ENCODE measurements around the gene ADGRA1. TPM values are rescaled to one million over a fixed set of nuclear protein-coding genes. Genes with fewer than 3 reads are reported as not detected.

The ADGRA1 gene
- total RNA-seq, 1 experiment from 2014 or later: not detected

DNA sequence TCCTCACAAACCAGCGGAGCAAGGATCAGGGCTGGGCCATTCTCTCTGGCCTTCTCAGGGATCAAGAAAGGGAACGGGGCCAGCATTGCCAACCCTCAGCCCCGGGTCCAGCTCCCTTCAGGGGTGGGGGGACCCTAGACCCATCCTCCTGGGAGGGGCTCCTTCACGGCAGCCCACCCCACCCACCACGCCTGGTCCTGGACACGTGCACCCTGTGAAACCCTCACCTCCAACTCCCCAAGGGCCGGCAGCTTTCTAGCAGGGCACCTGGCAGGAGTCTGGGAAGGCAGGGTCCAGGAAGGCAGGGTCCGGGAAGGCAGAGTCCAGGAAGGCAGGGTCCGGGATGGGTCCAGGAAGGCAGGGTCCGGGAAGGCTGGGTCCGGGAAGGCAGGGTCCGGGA is 46.6 kb upstream of the ADGRA1 start:
- Histone ChIP-seq H3K4me2 (ENCODE audit: low read length) (no peak overlapping the region), H4K20me1 (ENCODE audit: low read length) (no peaks in the 10 kb centered on the region), H3K36me3 (ENCODE audit: low read depth, low read length) (no peaks in the 10 kb centered on the region), H2AFZ (ENCODE audit: low read length) (no peak overlapping the region), H3K9me3 (ENCODE audit: low read length) (no peaks in the 10 kb centered on the region), H3K9me2 (replicated peaks; ENCODE audit: low read length) (no peaks in the 10 kb centered on the region), H3K4me3 (ENCODE audit: low read length) (no peak overlapping the region), H3K79me2 (ENCODE audit: low read length) (no peaks in the 10 kb centered on the region), H3K4me1 (ENCODE audit: insufficient read depth, low read length) (no peaks in the 10 kb centered on the region), H3K27ac (ENCODE audit: low read length) (no peak overlapping the region), H3K9ac (ENCODE audit: low read length) (no peak overlapping the region), H3K27me3 (ENCODE audit: low read length) (peaks cover 31% of the 10 kb centered on the region), H3F3A (ENCODE audit: low read length, unreplicated experiment) (no peaks in the 10 kb centered on the region)
- CTCF ChIA-PET: no interaction called here
- ATAC-seq: no peak
- TF ChIP-seq EZH2 (IDR thresholded peaks at IDR 0.05; ENCODE audit: low read length, unreplicated experiment): no peak
- TF ChIP-seq, protein P1, sequence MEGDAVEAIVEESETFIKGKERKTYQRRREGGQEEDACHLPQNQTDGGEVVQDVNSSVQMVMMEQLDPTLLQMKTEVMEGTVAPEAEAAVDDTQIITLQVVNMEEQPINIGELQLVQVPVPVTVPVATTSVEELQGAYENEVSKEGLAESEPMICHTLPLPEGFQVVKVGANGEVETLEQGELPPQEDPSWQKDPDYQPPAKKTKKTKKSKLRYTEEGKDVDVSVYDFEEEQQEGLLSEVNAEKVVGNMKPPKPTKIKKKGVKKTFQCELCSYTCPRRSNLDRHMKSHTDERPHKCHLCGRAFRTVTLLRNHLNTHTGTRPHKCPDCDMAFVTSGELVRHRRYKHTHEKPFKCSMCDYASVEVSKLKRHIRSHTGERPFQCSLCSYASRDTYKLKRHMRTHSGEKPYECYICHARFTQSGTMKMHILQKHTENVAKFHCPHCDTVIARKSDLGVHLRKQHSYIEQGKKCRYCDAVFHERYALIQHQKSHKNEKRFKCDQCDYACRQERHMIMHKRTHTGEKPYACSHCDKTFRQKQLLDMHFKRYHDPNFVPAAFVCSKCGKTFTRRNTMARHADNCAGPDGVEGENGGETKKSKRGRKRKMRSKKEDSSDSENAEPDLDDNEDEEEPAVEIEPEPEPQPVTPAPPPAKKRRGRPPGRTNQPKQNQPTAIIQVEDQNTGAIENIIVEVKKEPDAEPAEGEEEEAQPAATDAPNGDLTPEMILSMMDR (conservative IDR thresholded peaks at IDR 0.05; ENCODE audit: low read depth, low read length): no peak
- TF ChIP-seq EZH2phosphoT487 (IDR thresholded peaks at IDR 0.05; ENCODE audit: borderline replicate concordance, low read length): no peak
- POLR2A ChIA-PET (ENCODE audit: unreplicated experiment): no interaction called here
- intact Hi-C loops (cut with micrococcal nuclease): no loop called here
- BruUV-seq (replicated peaks): no TSS peak
- no peak for DNase-seq

- DNase-seq (no peak), ATAC-seq (no peak)
- H3K27ac ChIP-seq (ENCODE audit: low read length): no peak overlapping the region
- POLR2A ChIA-PET (ENCODE audit: unreplicated experiment): no interaction called here
- no peaks in the 10 kb centered on the region for H3K36me3 ChIP-seq (ENCODE audit: low read depth, low read length)
- no peak overlapping the region for H3K4me2 ChIP-seq (ENCODE audit: low read length)
- intact Hi-C loops (cut with micrococcal nuclease): no loop called here
- H3K9ac ChIP-seq (ENCODE audit: low read length): no peak overlapping the region
- no peaks in the 10 kb centered on the region for H4K20me1 ChIP-seq (ENCODE audit: low read length)
- H3K27me3 ChIP-seq (ENCODE audit: low read length): peaks cover 28% of the 10 kb centered on the region
- CTCF ChIA-PET: no interaction called here
- no peaks in the 10 kb centered on the region for H3K4me1 ChIP-seq (ENCODE audit: insufficient read depth, low read length)
- TF ChIP-seq EZH2phosphoT487 (IDR thresholded peaks at IDR 0.05; ENCODE audit: borderline replicate concordance, low read length): no peak
- TF ChIP-seq, protein P1 (conservative IDR thresholded peaks at IDR 0.05; ENCODE audit: low read depth, low read length): no peak
- TF ChIP-seq EZH2 (IDR thresholded peaks at IDR 0.05; ENCODE audit: low read length, unreplicated experiment): no peak
- no peaks in the 10 kb centered on the region for H3K79me2 ChIP-seq (ENCODE audit: low read length)
- H2AFZ ChIP-seq (ENCODE audit: low read length): no peak overlapping the region
- H3K9me3 ChIP-seq (ENCODE audit: low read length): no peaks in the 10 kb centered on the region
- H3F3A ChIP-seq (ENCODE audit: low read length, unreplicated experiment): no peaks in the 10 kb centered on the region
- H3K9me2 ChIP-seq (replicated peaks; ENCODE audit: low read length): no peaks in the 10 kb centered on the region
- no TSS peak for BruUV-seq (replicated peaks)
- no peak overlapping the region for H3K4me3 ChIP-seq (ENCODE audit: low read length)
Measured at GRCh38 chr10:133042061-133042460, 45.7 kb upstream of the ADGRA1 start.

DNA sequence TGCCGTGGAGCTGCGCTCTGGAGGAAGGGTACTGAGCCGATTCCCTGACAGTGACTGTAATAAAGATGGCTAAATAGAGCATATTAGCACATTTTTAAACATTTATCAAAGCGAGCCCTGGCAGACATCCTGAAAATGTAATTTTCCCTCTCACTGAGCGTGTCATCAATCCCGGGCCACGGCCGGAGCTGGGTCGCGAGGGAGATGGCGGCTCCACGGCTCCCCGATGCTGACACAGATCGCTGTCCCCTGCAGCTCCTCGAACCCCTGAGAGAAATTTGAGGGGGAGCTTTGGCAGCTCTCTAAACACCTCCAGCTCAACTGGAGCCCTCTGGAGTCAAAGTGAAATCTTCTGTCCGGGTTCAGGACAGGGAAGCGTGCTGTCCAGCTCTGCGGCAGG is 44.9 kb upstream of the ADGRA1 start:
- intact Hi-C loops (cut with micrococcal nuclease): no loop called here
- Histone ChIP-seq H3K9me2 (replicated peaks; ENCODE audit: low read length) (no peaks in the 10 kb centered on the region), H3F3A (ENCODE audit: low read length, unreplicated experiment) (no peaks in the 10 kb centered on the region), H3K4me2 (ENCODE audit: low read length) (no peak overlapping the region), H4K20me1 (ENCODE audit: low read length) (no peaks in the 10 kb centered on the region), H2AFZ (ENCODE audit: low read length) (no peak overlapping the region), H3K27me3 (ENCODE audit: low read length) (peaks cover 28% of the 10 kb centered on the region), H3K79me2 (ENCODE audit: low read length) (no peaks in the 10 kb centered on the region), H3K9ac (ENCODE audit: low read length) (no peak overlapping the region), H3K4me1 (ENCODE audit: insufficient read depth, low read length) (no peaks in the 10 kb centered on the region), H3K4me3 (ENCODE audit: low read length) (no peak overlapping the region), H3K27ac (ENCODE audit: low read length) (no peak overlapping the region), H3K36me3 (ENCODE audit: low read depth, low read length) (no peaks in the 10 kb centered on the region), H3K9me3 (ENCODE audit: low read length) (no peaks in the 10 kb centered on the region)
- ChIA-PET CTCF (no interaction called here), POLR2A (ENCODE audit: unreplicated experiment) (no interaction called here)
- ATAC-seq (no peak), DNase-seq (no peak)
- no peak for TF ChIP-seq EZH2 (IDR thresholded peaks at IDR 0.05; ENCODE audit: low read length, unreplicated experiment)
- TF ChIP-seq, protein P1 (conservative IDR thresholded peaks at IDR 0.05; ENCODE audit: low read depth, low read length): no peak
- TF ChIP-seq EZH2phosphoT487 (IDR thresholded peaks at IDR 0.05; ENCODE audit: borderline replicate concordance, low read length): no peak
- BruUV-seq (replicated peaks): no TSS peak

All from PC-3 (cell line).